Right lobe of liver (tissue), 6 donors: ENCODE results near the gene NEURL4. TPM values are rescaled to one million over a fixed set of nuclear protein-coding genes. Genes with fewer than 3 reads are reported as not detected.

Source experiments
- ATAC-seq, 4 donors: fragments of 200-7000 bp; cut with Tn5 transposase; one replicate each; pipeline ENCODE4 v1.9.1; 2020; ENCODE audit warnings: mild to moderate bottlenecking in 4 of 4, moderate library complexity in 4 of 4
- DNase-seq, 3 donors: peaks; one replicate each; pipeline ENCODE4 v3.0.0-alpha.2; 2020
- H3K27ac ChIP-seq, 3 donors: fragments of 200-600 bp; one replicate each; pipeline ENCODE4 v1.8.0; 2022
- H3K27me3 ChIP-seq, 2 donors: fragments of 200-600 bp; one replicate each; pipeline ENCODE4 v1.8.0; 2022
- H3K36me3 ChIP-seq, 4 donors: fragments of 200-600 bp; sonication (generic) in 1 of 4; one replicate each; pipeline versions ENCODE4 v1.5.1 to v1.8.0; 2017 to 2022; ENCODE audit warnings: control low read depth in 1 of 4
- H3K4me1 ChIP-seq, 4 donors: fragments of 200-600 bp; sonication (generic) in 1 of 4; one replicate each; pipeline versions ENCODE4 v1.5.1 to v1.8.0; 2017 to 2022; ENCODE audit warnings: control low read depth in 1 of 4
- H3K4me3 ChIP-seq, 3 donors: fragments of 200-600 bp; one replicate each; pipeline ENCODE4 v1.8.0; 2022
- H3K9me3 ChIP-seq, 4 donors: fragments of 200-600 bp; sonication (generic) in 1 of 4; one replicate each; pipeline versions ENCODE4 v1.5.1 to v1.8.0; 2017 to 2022; ENCODE audit warnings: control low read depth in 1 of 4
- CTCF ChIP-seq, 4 donors: fragments of 200-600 bp in 3 of 4; fragments of 450-650 bp in 1 of 4; IDR thresholded peaks; one replicate each; pipeline versions ENCODE4 v1.5.1 to v1.8.0; 2016 to 2022; ENCODE audit warnings: antibody characterized with exemption in 4 of 4, mild to moderate bottlenecking in 2 of 4
- POLR2A ChIP-seq: fragments of 450-650 bp; IDR thresholded peaks from one replicate; pipeline ENCODE4 v1.6.1; 2017; ENCODE audit warnings: antibody characterized with exemption, mild to moderate bottlenecking
- WGBS: methylation state at CpG from one replicate; pipeline ENCODE4 v1.1.6; 2018; ENCODE audit warnings: low coverage, low lambda C conversion rate; ENCODE audit not compliant: insufficient coverage; ENCODE audit errors: missing lambda C conversion rate; 5-methylcytosine and 5-hydroxymethylcytosine counted together
- intact Hi-C, 2 donors: fragments of 100-400 bp; cut with DNase I; formaldehyde crosslinking; loops; one replicate each; pipeline versions ENCODE4 v1.11.2 to v1.14.1; 2022
- total RNA-seq, 6 experiments: library from RNA; depleted of rRNA in 2 of 6; stranded (reverse); fragments of >200 nt in 2 of 6; fragmentation: NEBNext Ultra II Directional in 3 of 6; extraction: Animal tissue kit (Norgen Biotek cat#: 25700) in 3 of 6; gene quantifications; one replicate each; pipeline versions ENCODE4 v1.1.0 to v1.2.4, GENCODE V29; 2016 to 2023
- donor health status: DM: no; HTN: yes; CAD: no.
- donor health status: DM: no; HTN: no; CAD: no.
- donor health status: DM: no; HTN: no; CAD: no.
- donor health status: DM: no; HTN: yes; CAD: no.
- donor health status: DM: no; HTN: yes; CAD: no.

Gene NEURL4
- total RNA-seq, 6 experiments from 2014 or later = 4.2 to 22.1 (median 10.8) TPM

GRCh38 chr17:7318121-7318860, 10.8 kb downstream of the NEURL4 start:
- no peak for TF ChIP-seq CTCF (IDR thresholded peaks at IDR 0.05)
- no peak for TF ChIP-seq POLR2A
- no CpG with 5 or more reads among the region's 13 CpGs for WGBS
- no peak for ATAC-seq
- no peaks in the 10 kb centered on the region for H3K9me3 ChIP-seq
- no peaks in the 10 kb centered on the region for H3K27me3 ChIP-seq
- H3K36me3 ChIP-seq = peaks cover 0 to 48% (median 15%) of the 10 kb centered on the region in 4 donors
- no peak overlapping the region for H3K4me3 ChIP-seq
- H3K4me1 ChIP-seq = peaks cover 0 to 12% (median 6%) of the 10 kb centered on the region in 4 donors
- no peak for DNase-seq
- intact Hi-C loops = no loop called here
- H3K27ac ChIP-seq = no peak overlapping the region

DNA sequence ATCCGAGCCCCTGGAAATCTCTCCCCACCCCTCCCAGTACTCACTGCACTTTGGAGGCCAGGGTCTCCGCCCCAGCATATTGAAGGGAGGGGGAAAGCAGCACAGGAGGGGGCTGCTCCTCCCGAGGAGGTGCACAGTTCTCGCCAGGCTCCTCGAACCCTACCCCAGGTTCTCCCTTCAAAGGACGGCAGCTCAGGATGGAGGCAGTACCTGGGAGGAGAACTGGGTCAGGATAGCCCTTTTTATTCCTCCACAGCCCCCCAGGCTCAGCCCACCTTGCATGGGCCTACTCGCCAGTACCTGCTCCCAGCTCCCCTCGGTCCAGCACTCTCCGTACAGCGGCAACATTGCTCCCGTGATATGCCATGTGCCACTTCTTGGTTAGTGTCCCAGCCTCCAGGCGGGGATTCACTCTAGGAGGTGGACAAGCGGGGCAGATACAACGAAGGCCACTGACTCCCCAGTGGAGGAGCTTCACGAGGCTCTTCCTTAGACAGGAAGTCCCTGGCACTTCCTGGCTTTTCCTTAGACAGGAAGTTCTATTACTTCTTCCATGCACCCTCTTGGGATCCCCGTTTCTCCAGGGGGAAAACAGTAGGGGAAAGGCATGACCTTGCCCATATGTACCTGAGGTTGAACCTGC, 11.9 kb downstream of the NEURL4 start:
- Histone ChIP-seq H3K36me3 (peaks cover 0 to 47% (median 15%) of the 10 kb centered on the region in 4 donors), H3K27me3 (no peaks in the 10 kb centered on the region), H3K4me1 (peaks cover 0 to 12% (median 6%) of the 10 kb centered on the region in 4 donors), H3K27ac (no peak overlapping the region), H3K9me3 (no peaks in the 10 kb centered on the region), H3K4me3 (no peak overlapping the region)
- intact Hi-C loops = no loop called here
- DNase-seq (no peak), ATAC-seq (no peak)
- WGBS = 86% methylated on average over 9 of the region's 16 CpGs
- TF ChIP-seq POLR2A (no peak), CTCF (IDR thresholded peaks at IDR 0.05) (no peak)

GRCh38 chr17:7315570-7316235, 13.4 kb downstream of the NEURL4 start:
- H3K4me3 ChIP-seq = peak overlapping the region; percentile 72 to 95 (median 82)
- ATAC-seq = peak in 3 of 4 donors; percentile 8 to 17 (median 15)
- DNase-seq = no peak
- WGBS = 9% methylated on average over 17 of the region's 30 CpGs
- H3K27me3 ChIP-seq = no peaks in the 10 kb centered on the region
- TF ChIP-seq POLR2A = no peak
- no peak for TF ChIP-seq CTCF (IDR thresholded peaks at IDR 0.05)
- H3K9me3 ChIP-seq = no peaks in the 10 kb centered on the region
- intact Hi-C loops = no loop called here
- H3K36me3 ChIP-seq = peaks cover 0 to 49% (median 22%) of the 10 kb centered on the region in 4 donors
- peak overlapping the region; percentile 84 to 96 (median 91) for H3K27ac ChIP-seq
- peaks cover 0 to 12% (median 6%) of the 10 kb centered on the region in 4 donors for H3K4me1 ChIP-seq

- ATAC-seq (peak; percentile 85 to 93 (median 88)), DNase-seq (peak; percentile 95 to 96 (median 96))
- peaks cover 7 to 53% (median 27%) of the 10 kb centered on the region in 4 donors for H3K36me3 ChIP-seq
- H3K4me3 ChIP-seq = peak within 1 kb of the TSS; percentile 72 to 95 (median 82)
- no peaks in the 10 kb centered on the region for H3K27me3 ChIP-seq
- 1% methylated on average over 18 of the region's 95 CpGs for WGBS
- peak within 1 kb of the TSS; percentile 84 to 96 (median 91) for H3K27ac ChIP-seq
- peaks cover 0 to 13% (median 6%) of the 10 kb centered on the region in 4 donors for H3K4me1 ChIP-seq
- peak; percentile 89 for TF ChIP-seq POLR2A
- no peak for TF ChIP-seq CTCF (IDR thresholded peaks at IDR 0.05)
- no peaks in the 10 kb centered on the region for H3K9me3 ChIP-seq
- intact Hi-C loops = no loop called here
These were observed 14.2 kb downstream of the NEURL4 start, which contains the start of gene GPS2 for GRCh38 chr17:7314719-7315569. GPS2 (minus strand) TSS chr17:7315360; CDS start chr17:7315052, 308 bp downstream.
